GM18507 (cell line): ENCODE measurements around the gene MAD1L1.

Source experiments
- DNase-seq: peaks from one replicate; pipeline ENCODE4 v3.0.0; 2011; ENCODE audit warnings: low read depth; ENCODE audit not compliant: insufficient read length; ENCODE audit errors: extremely low spot score
- FAIRE-seq: peaks from 2 replicates; lab custom pipeline; 2011; peaks lifted over from hg19 to GRCh38; lab: Jason Lieb, UNC

Gene MAD1L1

DNA sequence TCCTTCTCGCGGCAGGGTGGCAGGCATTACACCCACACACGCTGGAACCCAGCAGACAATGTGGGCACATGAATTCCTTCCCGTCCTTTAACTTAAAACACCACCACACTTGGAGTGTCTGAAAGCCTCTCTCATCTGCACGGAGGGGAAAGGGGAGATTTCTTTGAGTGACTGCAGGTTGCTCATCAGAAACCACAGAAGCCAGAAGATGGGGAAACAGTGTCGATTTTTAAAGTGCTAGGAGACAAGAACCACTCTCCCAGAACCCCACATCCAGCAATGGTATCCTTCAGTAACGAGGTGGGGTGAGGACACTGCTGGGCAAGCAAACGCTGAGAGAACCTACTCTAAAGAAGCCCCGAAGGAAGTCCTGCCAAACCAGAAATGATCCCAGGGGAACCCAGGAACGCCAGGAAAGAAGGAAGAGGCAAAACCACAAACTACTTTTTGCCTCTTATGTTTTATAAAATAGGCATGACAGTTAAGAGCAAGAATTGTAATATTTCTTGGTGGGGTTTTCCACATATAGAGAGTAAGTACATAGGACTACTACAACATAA lies 308.4 kb downstream of the MAD1L1 start:
- no peak for DNase-seq

GRCh38 chr7:1923409-1924257 lies 309.1 kb downstream of the MAD1L1 start:
- DNase-seq = no peak
- no peak for FAIRE-seq

More for the DNA sequence above, 308.4 kb downstream of the MAD1L1 start:
- peak; percentile 49 for FAIRE-seq

DNA sequence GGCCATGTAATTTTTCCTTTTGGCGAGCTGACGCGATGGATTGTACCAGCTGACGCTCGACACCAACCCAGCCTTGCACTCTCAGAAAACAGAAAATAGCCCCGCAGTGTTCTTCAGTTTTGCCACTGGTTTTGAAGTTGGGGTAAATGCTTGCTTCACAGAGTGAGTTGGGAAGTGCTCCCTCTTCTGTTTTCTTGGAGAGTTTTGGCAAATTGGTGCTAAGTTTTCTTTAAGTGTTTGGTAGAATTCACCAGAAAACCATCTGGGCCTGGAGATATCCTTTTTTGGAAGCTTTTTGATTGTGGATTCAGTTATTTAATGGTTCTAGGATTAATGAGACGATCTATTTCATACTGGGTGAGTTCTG lies 309.9 kb downstream of the MAD1L1 start:
- FAIRE-seq = no peak

GRCh38 chr7:1922071-1922869 lies 310.5 kb downstream of the MAD1L1 start:
- no peak for FAIRE-seq
- no peak for DNase-seq

More for the DNA sequence above, 309.9 kb downstream of the MAD1L1 start:
- no peak for DNase-seq

DNA sequence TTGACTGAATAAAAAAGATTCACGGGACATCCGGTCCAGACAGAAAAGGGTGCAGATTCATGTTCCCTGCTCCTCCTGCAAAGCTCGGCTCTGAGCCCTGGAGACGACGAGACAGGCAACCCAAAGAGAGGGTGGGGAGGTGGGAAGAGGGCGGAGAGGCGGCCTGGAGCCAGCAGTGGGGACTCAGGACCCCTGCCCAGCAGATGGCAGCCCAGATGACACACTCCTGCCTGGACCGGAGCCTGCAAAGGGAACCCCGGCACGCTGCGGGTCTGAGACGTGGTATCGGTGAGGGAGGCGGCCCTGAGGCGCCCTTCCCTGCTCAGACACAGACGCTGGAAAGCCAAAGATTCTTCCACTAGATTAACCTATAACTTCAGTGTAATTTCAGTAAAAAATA lies 311.9 kb downstream of the MAD1L1 start:
- DNase-seq (no peak), FAIRE-seq (no peak)

GRCh38 chr7:1920266-1920681 lies 312.5 kb downstream of the MAD1L1 start:
- DNase-seq (no peak), FAIRE-seq (peak; percentile 69)

- DNase-seq (no peak), FAIRE-seq (no peak)
These were observed 313.0 kb downstream of the MAD1L1 start for GRCh38 chr7:1919539-1920265.

- DNase-seq (no peak), FAIRE-seq (no peak)
These were observed 313.7 kb downstream of the MAD1L1 start for GRCh38 chr7:1918881-1919525.

DNA sequence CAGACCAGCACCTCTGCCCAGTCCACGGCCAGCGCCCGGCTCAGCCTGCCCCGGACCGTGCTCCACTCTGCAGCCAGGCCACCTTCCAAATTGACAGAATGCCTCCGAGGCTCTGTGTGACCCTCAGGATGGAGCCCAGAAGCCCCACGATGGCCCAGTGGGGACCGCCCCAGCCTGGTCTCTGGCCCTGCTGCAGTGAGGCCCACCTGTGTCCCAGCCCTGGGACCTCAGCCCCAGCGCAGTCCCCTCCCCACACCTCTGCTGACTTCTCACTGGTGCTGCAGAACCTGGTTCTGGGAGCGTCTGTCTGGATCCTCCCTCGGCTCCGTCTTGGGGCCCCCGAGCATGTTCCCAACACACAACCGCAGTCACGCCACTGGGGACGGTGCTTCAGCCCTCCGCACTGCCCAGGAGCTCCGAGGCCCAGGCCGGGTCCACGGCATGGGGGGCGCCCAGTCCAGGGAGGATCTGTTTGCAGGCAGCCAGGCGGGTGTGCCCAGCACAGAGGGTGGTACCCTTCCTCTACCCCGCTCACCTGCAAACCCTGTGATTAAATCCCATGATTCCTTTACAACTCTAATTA lies 314.6 kb downstream of the MAD1L1 start:
- FAIRE-seq = no peak
- no peak for DNase-seq

DNA sequence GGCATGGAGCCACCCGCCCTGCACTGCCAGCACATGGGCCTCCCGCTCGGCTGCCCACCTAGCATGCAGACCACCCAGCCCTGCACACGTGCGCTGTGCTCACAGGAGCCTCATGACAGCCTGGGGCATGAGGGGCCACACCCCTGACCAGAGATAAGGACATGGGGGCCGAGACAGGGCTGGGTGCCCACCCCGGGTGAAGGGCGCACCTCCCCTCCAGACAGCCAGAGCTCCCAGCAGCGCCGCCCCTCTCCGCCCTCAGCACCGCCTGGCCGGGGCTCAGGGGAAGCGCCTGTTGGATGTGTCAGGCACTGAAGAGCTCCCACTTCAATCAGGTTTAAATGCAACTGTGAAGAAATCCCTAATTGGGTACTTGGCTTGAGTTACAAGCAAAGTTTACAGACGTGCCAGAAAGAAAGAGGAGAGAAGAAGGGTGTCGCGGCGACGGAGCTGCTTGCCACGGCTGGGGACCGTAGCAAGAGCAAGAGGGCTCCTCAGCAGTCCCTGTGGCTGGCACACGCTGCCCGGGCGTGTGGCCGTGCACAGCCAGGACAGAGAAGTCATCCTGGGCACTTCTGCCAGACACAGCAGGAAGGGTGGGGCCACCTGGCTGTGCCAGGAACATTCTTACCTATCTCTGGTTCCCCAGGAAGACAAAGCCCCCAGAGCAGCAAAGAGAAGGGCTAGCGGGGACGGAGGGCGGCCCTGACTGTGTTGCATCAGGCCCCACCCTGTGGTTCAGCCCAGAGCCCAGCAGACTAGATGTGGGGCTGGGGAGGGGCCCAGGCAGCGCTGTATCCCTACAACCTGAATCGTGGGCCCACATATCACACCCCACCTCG lies 315.3 kb downstream of the MAD1L1 start:
- DNase-seq = no peak
- no peak for FAIRE-seq

DNA sequence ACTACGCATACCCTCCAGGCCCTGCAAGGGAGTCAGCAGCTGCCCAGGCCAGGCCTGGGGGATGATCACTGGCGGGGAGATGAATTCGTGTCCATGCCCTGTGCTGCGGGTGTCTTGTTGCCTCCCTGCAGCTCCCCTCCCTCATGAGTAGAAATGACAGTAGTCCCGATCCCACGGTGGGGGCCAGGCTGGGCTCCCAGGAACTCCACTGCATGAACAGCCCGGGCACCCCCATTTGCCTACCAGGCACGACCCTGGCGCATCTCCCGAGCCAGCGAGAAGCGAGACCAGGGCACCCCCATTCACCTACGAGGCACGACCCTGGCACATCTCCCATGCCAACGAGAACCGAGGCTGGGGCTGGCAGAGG lies 316.2 kb downstream of the MAD1L1 start:
- no peak for DNase-seq
- FAIRE-seq = no peak

DNA sequence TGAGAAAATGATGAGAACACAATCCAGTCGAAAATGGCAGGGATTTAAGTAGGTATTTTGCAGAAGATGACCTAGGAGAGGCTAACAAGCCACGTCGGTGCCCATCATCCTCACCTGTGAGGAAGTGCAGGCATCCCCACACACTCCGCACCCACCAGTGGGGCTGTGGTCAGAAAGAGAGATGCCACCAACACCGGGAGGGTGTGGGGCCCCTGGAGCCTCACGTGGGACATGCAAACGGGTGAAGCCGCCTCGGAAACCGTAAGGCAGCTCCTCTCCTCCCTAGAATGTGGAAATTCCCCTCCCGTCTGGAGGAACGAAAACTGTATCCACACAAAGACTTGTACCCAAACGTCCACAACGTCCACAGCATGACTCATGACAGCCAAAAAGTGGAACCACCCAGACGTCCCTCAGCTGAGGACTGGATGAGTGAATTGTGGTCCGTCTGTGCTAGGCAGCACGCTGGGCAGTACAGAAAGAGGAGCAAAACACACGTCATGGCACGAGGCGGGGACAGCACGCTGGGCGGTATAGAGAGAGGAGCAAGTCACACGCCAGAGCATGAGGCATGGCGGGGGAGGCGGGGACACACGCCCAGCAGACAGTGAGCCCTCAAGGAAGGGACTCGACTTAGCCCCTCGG lies 316.7 kb downstream of the MAD1L1 start:
- DNase-seq (no peak), FAIRE-seq (no peak)

DNA sequence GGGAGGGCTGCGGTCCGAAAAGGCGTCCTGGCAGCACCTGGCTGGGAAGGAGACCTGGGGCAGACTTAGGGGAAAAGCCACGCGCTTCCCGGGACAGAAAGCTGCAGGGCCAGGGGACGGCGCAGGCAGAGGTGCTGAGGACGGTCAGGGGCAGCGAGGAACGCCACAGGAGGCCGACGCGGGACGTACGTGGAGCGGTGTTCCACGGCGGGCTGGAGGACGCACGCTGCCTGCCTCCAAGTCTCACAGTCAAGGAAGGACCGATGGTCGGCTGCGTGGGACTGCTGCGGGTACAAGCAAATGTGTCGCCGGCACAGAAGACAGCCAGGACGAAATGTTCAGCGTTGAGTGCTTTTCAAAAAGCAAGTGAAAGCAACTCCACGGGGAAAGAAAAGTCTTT lies 317.4 kb downstream of the MAD1L1 start:
- no peak for DNase-seq
- FAIRE-seq = no peak

DNA sequence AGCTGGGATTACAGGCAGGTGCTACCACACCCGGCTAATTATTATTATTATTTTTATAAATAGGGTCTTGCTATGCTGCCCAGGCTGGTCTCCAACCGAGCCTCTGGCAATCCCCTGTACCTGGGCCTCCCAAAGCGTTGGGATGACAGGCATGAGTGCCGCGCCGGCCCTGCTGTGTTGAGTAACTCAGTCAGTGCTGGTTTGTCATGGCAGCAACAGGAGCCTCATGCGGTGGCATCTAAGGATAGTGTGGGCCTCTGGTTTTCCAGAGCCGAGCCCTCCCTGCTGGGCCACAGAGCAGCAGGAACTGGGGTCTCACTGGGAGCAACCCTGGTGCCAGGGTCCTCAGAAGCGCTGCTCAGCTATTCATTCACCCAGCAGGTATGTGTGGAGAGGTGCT lies 318.0 kb downstream of the MAD1L1 start:
- FAIRE-seq (no peak), DNase-seq (no peak)

GRCh38 chr7:1914321-1914720 lies 318.4 kb downstream of the MAD1L1 start:
- no peak for DNase-seq
- no peak for FAIRE-seq

- FAIRE-seq = no peak
- DNase-seq = no peak
These were observed 319.1 kb downstream of the MAD1L1 start for GRCh38 chr7:1913466-1914282.
